ENCODE measurements around the gene CBL. TPM values are rescaled to one million over a fixed set of nuclear protein-coding genes. Genes with fewer than 3 reads are reported as not detected.
A peak's percentile ranks its signal among the peaks of the same experiment; 100 is the strongest.

Gene CBL
- total RNA-seq, 1 experiment from 2014 or later: 45.6 TPM

GRCh38 chr11:119266517-119267255, 60.5 kb downstream of the CBL start (continued):
- TF ChIP-seq ZNF425 (CRISPR knock-in tag; conservative IDR thresholded peaks at IDR 0.05) (no peak), OVOL2 (CRISPR knock-in tag; IDR thresholded peaks at IDR 0.05; ENCODE audit: borderline replicate concordance) (no peak), ATF2 (CRISPR knock-in tag; IDR thresholded peaks at IDR 0.05; ENCODE audit: borderline replicate concordance, low read depth) (no peak), CREB1 (CRISPR knock-in tag; IDR thresholded peaks at IDR 0.05) (no peak), TEAD1 (CRISPR knock-in tag; IDR thresholded peaks at IDR 0.05) (no peak), HMGA2 (CRISPR knock-in tag; IDR thresholded peaks at IDR 0.05) (no peak), ELF4 (CRISPR knock-in tag; IDR thresholded peaks at IDR 0.05; ENCODE audit: low read depth) (no peak), ZNF416 (CRISPR knock-in tag; IDR thresholded peaks at IDR 0.05) (no peak), SMAD4 (CRISPR knock-in tag; IDR thresholded peaks at IDR 0.05) (no peak)

GRCh38 chr11:119267645-119268044, 61.5 kb downstream of the CBL start:
- peaks cover 6% of the 10 kb centered on the region for H3K4me1 Mint-ChIP-seq
- H3K36me3 Mint-ChIP-seq: peaks cover 4% of the 10 kb centered on the region
- no peak for DNase-seq (ENCODE audit: low spot score)
- H3K27me3 Mint-ChIP-seq (ENCODE audit: low read depth): no peaks in the 10 kb centered on the region
- peak overlapping the region; percentile 32; the same call in 1 of the 2 replicates for H3K27ac Mint-ChIP-seq
- TF ChIP-seq ZNF232 (CRISPR knock-in tag; IDR thresholded peaks at IDR 0.05) (no peak), GABPB1 (CRISPR knock-in tag; IDR thresholded peaks at IDR 0.05) (no peak), FOXP1 (CRISPR knock-in tag; IDR thresholded peaks at IDR 0.05; ENCODE audit: borderline replicate concordance) (no peak), NR3C1 (CRISPR knock-in tag; conservative IDR thresholded peaks at IDR 0.05; ENCODE audit: low read depth) (no peak), ZNF416 (CRISPR knock-in tag; IDR thresholded peaks at IDR 0.05) (no peak), EMX1 (CRISPR knock-in tag; IDR thresholded peaks at IDR 0.05) (no peak), ETV6 (CRISPR knock-in tag; IDR thresholded peaks at IDR 0.05) (no peak), FOXJ3 (CRISPR knock-in tag; IDR thresholded peaks at IDR 0.05; ENCODE audit: borderline replicate concordance) (no peak), AFF4 (CRISPR knock-in tag; IDR thresholded peaks at IDR 0.05; ENCODE audit: borderline replicate concordance) (no peak)
- ATAC-seq: no peak
- H3K4me3 Mint-ChIP-seq: no peak overlapping the region
- ChIA-PET POLR2A (no interaction called here), CTCF (no interaction called here)
- H3K9me3 Mint-ChIP-seq: no peaks in the 10 kb centered on the region

- H3K4me3 Mint-ChIP-seq: no peak overlapping the region
- ChIA-PET POLR2A (no interaction called here), CTCF (interaction anchor here (0.5 to 0.8 kb wide), 2 partner anchors 68 to 253 kb away, joined by 3 to 4 read pairs; partner anchors contain the start of gene CBL)
- H3K9me3 Mint-ChIP-seq: no peaks in the 10 kb centered on the region
- no peaks in the 10 kb centered on the region for H3K27me3 Mint-ChIP-seq (ENCODE audit: low read depth)
- no peaks in the 10 kb centered on the region for H3K4me1 Mint-ChIP-seq
- no peak for ATAC-seq
- H3K27ac Mint-ChIP-seq: no peak overlapping the region
- H3K36me3 Mint-ChIP-seq: peaks cover 43% of the 10 kb centered on the region
- no peak for DNase-seq (ENCODE audit: low spot score)
- no peak for TF ChIP-seq ATF1 (CRISPR knock-in tag; IDR thresholded peaks at IDR 0.05)
- TF ChIP-seq E2F4 (CRISPR knock-in tag; IDR thresholded peaks at IDR 0.05; ENCODE audit: borderline replicate concordance, low read depth): no peak
- no peak for TF ChIP-seq ZNF232 (CRISPR knock-in tag; IDR thresholded peaks at IDR 0.05)
- no peak for TF ChIP-seq ZNF425 (CRISPR knock-in tag; conservative IDR thresholded peaks at IDR 0.05)
- no peak for TF ChIP-seq ZNF423 (CRISPR knock-in tag; IDR thresholded peaks at IDR 0.05)
- TF ChIP-seq PREB (CRISPR knock-in tag; IDR thresholded peaks at IDR 0.05; ENCODE audit: borderline replicate concordance): no peak
Observed at GRCh38 chr11:119273721-119274120, 67.6 kb downstream of the CBL start.
